Colonic mucosa (tissue), 4 donors: ENCODE measurements around the gene SNRNP48. TPM values are rescaled to one million over a fixed set of nuclear protein-coding genes. Genes with fewer than 3 reads are reported as not detected.

Experiments used
- DNase-seq: peaks from one replicate; pipeline ENCODE4 v3.0.0-alpha.2; 2020
- H3K27ac ChIP-seq: fragments of 200-600 bp; one replicate; pipeline ENCODE4 v1.8.0; 2021
- H3K27me3 ChIP-seq: fragments of 200-600 bp; one replicate; pipeline ENCODE4 v1.8.0; 2021
- H3K36me3 ChIP-seq: fragments of 200-600 bp; one replicate; pipeline ENCODE4 v1.8.0; 2021
- H3K4me1 ChIP-seq: fragments of 200-600 bp; one replicate; pipeline ENCODE4 v1.8.0; 2021; ENCODE audit warnings: mild to moderate bottlenecking
- H3K4me3 ChIP-seq: fragments of 200-600 bp; one replicate; pipeline ENCODE4 v1.8.0; 2021
- H3K9ac ChIP-seq, 2 donors: one replicate each; pipeline ENCODE4 v1.7.0; 2013; ENCODE audit warnings: control low read depth in 2 of 2, low read depth in 2 of 2, low read length in 2 of 2
- H3K9me3 ChIP-seq: fragments of 200-600 bp; one replicate; pipeline ENCODE4 v1.8.0; 2021
- intact Hi-C: fragments of 100-400 bp; cut with DNase I; formaldehyde crosslinking; loops from one replicate; pipeline ENCODE4 v1.14.1; 2022
- total RNA-seq, 2 donors: library from RNA; stranded (reverse); fragmentation: NEBNext Ultra II Directional in 1 of 2; extraction: Animal tissue kit (Norgen Biotek cat#: 25700) in 1 of 2; gene quantifications; one replicate each; pipeline ENCODE4 v1.2.1, GENCODE V29; 2021
- TF ChIP-seq, protein P1 (sequence below): fragments of 200-600 bp; IDR thresholded peaks from one replicate; pipeline ENCODE4 v1.8.0; 2022; ENCODE audit warnings: antibody characterized with exemption, mild to moderate bottlenecking
- donor health status: healthy.
- donor health status: DM: no; HTN: no; CAD: no.
- donor health status: DM: no; HTN: no; CAD: no.

Gene SNRNP48
- total RNA-seq, 2 donors from 2014 or later = 13.8 to 14.6 TPM

DNA sequence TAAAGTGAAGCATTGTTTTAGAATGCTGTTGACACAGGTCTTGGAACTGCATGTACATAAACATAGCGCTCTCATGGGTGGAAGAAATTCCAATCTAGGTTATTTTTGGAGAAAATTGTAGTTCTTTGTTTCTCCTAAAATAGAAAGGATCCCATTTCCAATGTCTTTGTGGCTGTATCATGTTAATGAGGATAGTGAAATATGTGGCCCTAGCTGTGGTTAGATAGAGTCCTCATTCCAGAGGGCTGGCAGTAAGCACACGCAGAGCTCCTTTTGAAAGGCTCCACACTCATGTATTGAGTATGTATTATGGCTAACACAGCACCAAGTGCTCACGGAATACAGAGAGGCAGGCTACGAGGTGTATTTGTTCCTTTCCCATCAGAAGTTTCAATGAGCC lies 60.9 kb downstream of the SNRNP48 start:
- H3K9ac ChIP-seq = no peak overlapping the region
- H3K4me1 ChIP-seq = no peaks in the 10 kb centered on the region
- no peaks in the 10 kb centered on the region for H3K27me3 ChIP-seq
- no peak for DNase-seq
- no peaks in the 10 kb centered on the region for H3K9me3 ChIP-seq
- H3K4me3 ChIP-seq = no peak overlapping the region
- TF ChIP-seq, protein P1, sequence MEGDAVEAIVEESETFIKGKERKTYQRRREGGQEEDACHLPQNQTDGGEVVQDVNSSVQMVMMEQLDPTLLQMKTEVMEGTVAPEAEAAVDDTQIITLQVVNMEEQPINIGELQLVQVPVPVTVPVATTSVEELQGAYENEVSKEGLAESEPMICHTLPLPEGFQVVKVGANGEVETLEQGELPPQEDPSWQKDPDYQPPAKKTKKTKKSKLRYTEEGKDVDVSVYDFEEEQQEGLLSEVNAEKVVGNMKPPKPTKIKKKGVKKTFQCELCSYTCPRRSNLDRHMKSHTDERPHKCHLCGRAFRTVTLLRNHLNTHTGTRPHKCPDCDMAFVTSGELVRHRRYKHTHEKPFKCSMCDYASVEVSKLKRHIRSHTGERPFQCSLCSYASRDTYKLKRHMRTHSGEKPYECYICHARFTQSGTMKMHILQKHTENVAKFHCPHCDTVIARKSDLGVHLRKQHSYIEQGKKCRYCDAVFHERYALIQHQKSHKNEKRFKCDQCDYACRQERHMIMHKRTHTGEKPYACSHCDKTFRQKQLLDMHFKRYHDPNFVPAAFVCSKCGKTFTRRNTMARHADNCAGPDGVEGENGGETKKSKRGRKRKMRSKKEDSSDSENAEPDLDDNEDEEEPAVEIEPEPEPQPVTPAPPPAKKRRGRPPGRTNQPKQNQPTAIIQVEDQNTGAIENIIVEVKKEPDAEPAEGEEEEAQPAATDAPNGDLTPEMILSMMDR = no peak
- no peaks in the 10 kb centered on the region for H3K36me3 ChIP-seq
- intact Hi-C loops = no loop called here
- H3K27ac ChIP-seq = no peak overlapping the region

DNA sequence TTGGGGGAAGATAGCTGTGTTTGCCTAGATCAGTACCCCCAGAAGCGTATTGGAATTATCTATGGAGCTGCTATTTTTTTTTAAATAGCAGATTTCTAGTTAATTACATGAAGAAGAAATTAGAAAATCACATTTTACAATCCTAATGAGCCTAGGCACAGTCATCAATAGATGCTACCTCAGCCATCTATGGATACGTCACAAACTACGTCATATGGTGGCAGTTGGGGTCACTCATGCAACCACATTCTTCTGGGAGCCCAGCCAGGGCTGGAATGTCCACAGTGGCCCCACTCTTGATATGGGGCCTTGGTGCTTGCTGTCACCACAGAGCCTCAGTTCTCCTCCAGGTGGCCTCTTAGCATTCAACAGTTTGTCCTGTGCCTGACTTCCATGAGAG lies 63.0 kb downstream of the SNRNP48 start:
- intact Hi-C loops = no loop called here
- H3K27me3 ChIP-seq = no peaks in the 10 kb centered on the region
- H3K4me1 ChIP-seq = no peaks in the 10 kb centered on the region
- H3K27ac ChIP-seq = no peak overlapping the region
- DNase-seq = no peak
- H3K36me3 ChIP-seq = no peaks in the 10 kb centered on the region
- H3K9me3 ChIP-seq = no peaks in the 10 kb centered on the region
- H3K4me3 ChIP-seq = no peak overlapping the region
- TF ChIP-seq, protein P1 = no peak
- no peak overlapping the region for H3K9ac ChIP-seq

DNA sequence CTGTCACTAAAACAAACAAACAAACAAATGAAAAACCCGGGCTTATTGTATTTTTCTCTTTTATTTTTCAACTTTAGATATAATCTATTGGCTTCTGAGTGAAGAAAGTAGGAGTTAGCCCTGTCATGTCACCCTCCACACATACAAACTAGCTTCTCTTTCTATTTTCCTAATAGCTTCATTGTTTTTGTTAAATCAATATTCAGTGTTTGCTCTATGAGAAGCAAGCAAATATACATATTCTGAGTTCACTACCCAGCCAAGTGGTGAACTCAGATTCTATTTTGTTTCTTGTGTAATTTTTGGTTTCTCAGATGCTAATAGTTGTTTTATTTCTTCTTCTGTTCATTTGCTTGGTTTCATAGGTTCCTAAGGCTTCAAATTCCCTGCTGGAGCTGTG lies 66.4 kb downstream of the SNRNP48 start:
- no peak for DNase-seq
- Histone ChIP-seq H3K9ac (no peak overlapping the region), H3K9me3 (no peaks in the 10 kb centered on the region), H3K4me3 (no peak overlapping the region), H3K27me3 (no peaks in the 10 kb centered on the region), H3K4me1 (no peaks in the 10 kb centered on the region), H3K27ac (no peak overlapping the region), H3K36me3 (no peaks in the 10 kb centered on the region)
- intact Hi-C loops = no loop called here
- TF ChIP-seq, protein P1 = no peak

DNA sequence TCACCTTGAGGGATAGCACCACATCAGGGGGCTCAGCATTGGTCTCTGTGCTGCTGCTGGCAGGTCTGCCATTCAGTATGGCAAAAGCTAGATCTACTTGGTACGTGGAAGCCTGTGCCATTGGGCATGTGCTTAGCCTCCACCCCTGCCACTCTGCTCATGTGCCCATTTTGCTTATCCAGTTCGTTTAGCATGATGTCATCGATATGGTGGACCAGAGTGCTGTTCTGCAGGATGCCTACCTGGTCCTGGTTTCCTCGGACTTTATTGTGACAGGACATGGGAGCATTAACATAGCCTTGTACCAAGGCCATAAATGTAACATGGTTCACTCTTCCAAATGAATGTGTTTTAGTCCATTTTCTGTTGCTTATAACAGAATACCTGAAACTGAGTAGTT lies 68.5 kb downstream of the SNRNP48 start:
- H3K27ac ChIP-seq = no peak overlapping the region
- intact Hi-C loops = no loop called here
- H3K9me3 ChIP-seq = no peaks in the 10 kb centered on the region
- H3K36me3 ChIP-seq = no peaks in the 10 kb centered on the region
- no peaks in the 10 kb centered on the region for H3K27me3 ChIP-seq
- TF ChIP-seq, protein P1 = no peak
- H3K9ac ChIP-seq = no peak overlapping the region
- no peaks in the 10 kb centered on the region for H3K4me1 ChIP-seq
- no peak for DNase-seq
- H3K4me3 ChIP-seq = no peak overlapping the region

DNA sequence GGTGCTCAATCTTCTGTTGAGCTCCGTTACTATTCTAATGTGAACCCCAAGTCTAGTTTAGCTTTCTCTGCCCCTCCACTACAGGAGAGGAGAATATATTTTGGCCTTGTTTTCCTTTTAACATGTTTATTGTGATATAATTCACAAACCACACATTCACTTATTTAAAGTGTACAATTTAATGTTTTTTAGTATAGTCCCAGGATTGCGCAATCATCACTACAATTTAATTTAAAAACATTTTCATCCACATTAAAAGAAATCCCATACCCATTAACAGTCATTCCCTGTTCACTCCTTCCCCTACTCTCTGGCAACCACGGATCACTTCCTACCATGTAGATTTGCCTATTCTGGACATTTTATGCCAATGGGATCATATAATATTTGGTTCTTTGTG lies 71.4 kb downstream of the SNRNP48 start:
- DNase-seq = no peak
- Histone ChIP-seq H3K9ac (no peak overlapping the region), H3K9me3 (no peaks in the 10 kb centered on the region), H3K27ac (no peak overlapping the region), H3K4me1 (no peaks in the 10 kb centered on the region), H3K27me3 (no peaks in the 10 kb centered on the region), H3K36me3 (no peaks in the 10 kb centered on the region), H3K4me3 (no peak overlapping the region)
- TF ChIP-seq, protein P1 = no peak
- intact Hi-C loops = no loop called here

Other genes starting within 250 kb of the SNRNP48 start
- not detected for gene CAGE1, start 200.5 kb upstream of the SNRNP48 start, total RNA-seq
- gene RIOK1, start 200.4 kb upstream of the SNRNP48 start, total RNA-seq = 10 to 100 TPM; 16.6 to 16.9 TPM
- 100 to 1,000 TPM; 201 to 250 TPM for gene DSP, start 48.5 kb upstream of the SNRNP48 start, total RNA-seq
- 1 to 10 TPM in 1 of 2 donors, under 1 TPM in 1; 0.62 to 2.1 TPM for gene BMP6, start 135.9 kb downstream of the SNRNP48 start, total RNA-seq